Thymus (tissue), 11 donors: ENCODE measurements around the gene ARHGAP33. TPM values are rescaled to one million over a fixed set of nuclear protein-coding genes. Genes with fewer than 3 reads are reported as not detected.

Experiments
- DNase-seq, 9 donors: peaks; one replicate each; pipeline ENCODE4 v3.0.0-alpha.2; 2013; ENCODE audit warnings: low spot score in 9 of 9, low read depth in 6 of 9, missing footprints in 1 of 9
- H3K27ac ChIP-seq, 2 donors: one replicate each; pipeline ENCODE4 v1.5.1; 2013; ENCODE audit warnings: control low read depth in 1 of 2, low read depth in 1 of 2, low read length in 1 of 2, mild to moderate bottlenecking in 1 of 2, moderate library complexity in 1 of 2
- H3K27me3 ChIP-seq, 2 donors: one replicate each; pipeline ENCODE4 v1.5.1; 2013; ENCODE audit warnings: low read length in 1 of 2; ENCODE audit not compliant: control insufficient read depth in 2 of 2, insufficient read depth in 1 of 2
- H3K36me3 ChIP-seq, 2 donors: one replicate each; pipeline ENCODE4 v1.5.1; 2013; ENCODE audit warnings: low read length in 1 of 2, mild to moderate bottlenecking in 1 of 2, moderate library complexity in 1 of 2; ENCODE audit not compliant: control insufficient read depth in 2 of 2, insufficient read depth in 2 of 2
- H3K4me1 ChIP-seq, 2 donors: one replicate each; pipeline ENCODE4 v1.5.1; 2013; ENCODE audit warnings: low read length in 2 of 2; ENCODE audit not compliant: control insufficient read depth in 2 of 2, insufficient read depth in 2 of 2
- H3K4me3 ChIP-seq, 2 donors: one replicate each; pipeline ENCODE4 v1.5.1; 2013; ENCODE audit warnings: low read length in 2 of 2, control low read depth in 1 of 2, mild to moderate bottlenecking in 1 of 2
- H3K9me3 ChIP-seq, 2 donors: one replicate each; pipeline ENCODE4 v1.5.1; 2013; ENCODE audit warnings: low read length in 1 of 2, mild to moderate bottlenecking in 1 of 2; ENCODE audit not compliant: control insufficient read depth in 2 of 2, insufficient read depth in 1 of 2
- WGBS: extraction: QIAGEN DNeasy Blood & Tissue Kit; methylation state at CpG from one replicate; pipeline ENCODE4 v1.1.7; 2013; 5-methylcytosine and 5-hydroxymethylcytosine counted together
- polyA plus RNA-seq: library from polyadenylated mRNA; stranded (reverse); fragments of 200-250 nt; gene quantifications from one replicate; pipeline ENCODE4 v1.2.3, GENCODE V29; 2013
- total RNA-seq: library from RNA; stranded (reverse); fragments of 120-200 nt; gene quantifications from one replicate; pipeline ENCODE4 v1.2.4, GENCODE V29; 2013
- donor health status: healthy.

Gene ARHGAP33
- total and polyA plus RNA-seq, 2 donors, result 1.5 to 18.6 TPM

GRCh38 chr19:35753634-35754369 is 21.6 kb upstream of the ARHGAP33 start:
- peaks cover 0 to 10% of the 10 kb centered on the region in 2 donors for H3K9me3 ChIP-seq
- peaks cover 8 to 24% of the 10 kb centered on the region in 2 donors for H3K36me3 ChIP-seq
- H3K27me3 ChIP-seq, result peaks cover 20 to 29% of the 10 kb centered on the region in 2 donors
- H3K27ac ChIP-seq, result no peak overlapping the region
- no peak for DNase-seq
- H3K4me1 ChIP-seq, result peaks cover 23 to 34% of the 10 kb centered on the region in 2 donors
- H3K4me3 ChIP-seq, result no peak overlapping the region
- 98% methylated on average over 20 of the region's 20 CpGs for WGBS

GRCh38 chr19:35754370-35755130 is 20.8 kb upstream of the ARHGAP33 start:
- peaks cover 25 to 33% of the 10 kb centered on the region in 2 donors for H3K4me1 ChIP-seq
- peaks cover 20 to 29% of the 10 kb centered on the region in 2 donors for H3K27me3 ChIP-seq
- no peak for DNase-seq
- H3K9me3 ChIP-seq, result peaks cover 0 to 10% of the 10 kb centered on the region in 2 donors
- H3K4me3 ChIP-seq, result no peak overlapping the region
- H3K36me3 ChIP-seq, result peaks cover 8 to 29% of the 10 kb centered on the region in 2 donors
- 96% methylated on average over 13 of the region's 13 CpGs for WGBS
- no peak overlapping the region for H3K27ac ChIP-seq

GRCh38 chr19:35755131-35755549 is 20.2 kb upstream of the ARHGAP33 start:
- Histone ChIP-seq H3K4me3 (no peak overlapping the region), H3K9me3 (peaks cover 0 to 10% of the 10 kb centered on the region in 2 donors), H3K27ac (no peak overlapping the region), H3K4me1 (peaks cover 25 to 35% of the 10 kb centered on the region in 2 donors), H3K36me3 (peaks cover 8 to 29% of the 10 kb centered on the region in 2 donors), H3K27me3 (peaks cover 20 to 29% of the 10 kb centered on the region in 2 donors)
- no peak for DNase-seq
- WGBS, result 78% methylated on average over 17 of the region's 17 CpGs

GRCh38 chr19:35755550-35756376 is 19.6 kb upstream of the ARHGAP33 start:
- Histone ChIP-seq H3K27ac (peak overlapping the region in 1 of 2 donors; percentile 44), H3K36me3 (peaks cover 10 to 30% of the 10 kb centered on the region in 2 donors), H3K9me3 (peaks cover 0 to 10% of the 10 kb centered on the region in 2 donors), H3K27me3 (peaks cover 20 to 29% of the 10 kb centered on the region in 2 donors), H3K4me3 (no peak overlapping the region), H3K4me1 (peaks cover 27 to 35% of the 10 kb centered on the region in 2 donors)
- WGBS, result 33% methylated on average over 74 of the region's 74 CpGs
- DNase-seq, result peak in 2 of 9 donors; percentile 33 to 55

- no peak for DNase-seq
- peaks cover 20 to 29% of the 10 kb centered on the region in 2 donors for H3K27me3 ChIP-seq
- H3K36me3 ChIP-seq, result peaks cover 14 to 35% of the 10 kb centered on the region in 2 donors
- H3K27ac ChIP-seq, result peak within 1 kb of the TSS; percentile 44 to 77
- peaks cover 27 to 35% of the 10 kb centered on the region in 2 donors for H3K4me1 ChIP-seq
- peaks cover 0 to 10% of the 10 kb centered on the region in 2 donors for H3K9me3 ChIP-seq
- H3K4me3 ChIP-seq, result peak within 1 kb of the TSS; percentile 100
- WGBS, result 11% methylated on average over 52 of the region's 52 CpGs
Measured at GRCh38 chr19:35756377-35757230, 18.8 kb upstream of the ARHGAP33 start, which contains the start of gene HSPB6. HSPB6 (minus strand) TSS chr19:35757029; CDS start chr19:35757008, 21 bp downstream.

- no peak for DNase-seq
- peaks cover 27 to 35% of the 10 kb centered on the region in 2 donors for H3K4me1 ChIP-seq
- 10% methylated on average over 19 of the region's 19 CpGs for WGBS
- H3K27me3 ChIP-seq, result peaks cover 20 to 29% of the 10 kb centered on the region in 2 donors
- peak overlapping the region; percentile 3 to 77 for H3K27ac ChIP-seq
- H3K36me3 ChIP-seq, result peaks cover 21 to 40% of the 10 kb centered on the region in 2 donors
- peaks cover 0 to 10% of the 10 kb centered on the region in 2 donors for H3K9me3 ChIP-seq
- H3K4me3 ChIP-seq, result peak overlapping the region; percentile 100
Measured at GRCh38 chr19:35757231-35757748, 18.1 kb upstream of the ARHGAP33 start.

- peak within 1 kb of the TSS; percentile 100 for H3K4me3 ChIP-seq
- peaks cover 27 to 35% of the 10 kb centered on the region in 2 donors for H3K4me1 ChIP-seq
- H3K27ac ChIP-seq, result peak within 1 kb of the TSS; percentile 95 to 98
- peaks cover 20 to 29% of the 10 kb centered on the region in 2 donors for H3K27me3 ChIP-seq
- H3K36me3 ChIP-seq, result peaks cover 14 to 36% of the 10 kb centered on the region in 2 donors
- H3K9me3 ChIP-seq, result peaks cover 0 to 10% of the 10 kb centered on the region in 2 donors
- DNase-seq, result peak; percentile 95 to 100 (median 98)
- WGBS, result under 1% methylated on average over 53 of the region's 53 CpGs
Measured at GRCh38 chr19:35757749-35758608, 17.4 kb upstream of the ARHGAP33 start, which contains the start of gene PROSER3. PROSER3 (plus strand) TSS chr19:35758176; CDS start chr19:35758216, 40 bp downstream.
